ENCODE results near the gene RASL12.
"Not testable (repeated sequence)": the region's sequence is repeated elsewhere in the genome, so short reads cannot be mapped to it uniquely, and the experiment has no call there.

RASL12 gene

GRCh38 chr15:65054333-65055200, 13.2 kb downstream of the RASL12 start:
- no peaks in the 10 kb centered on the region for H3K27me3 ChIP-seq (ENCODE audit: control insufficient read depth, insufficient read depth, low read length)
- no peaks in the 10 kb centered on the region; the same call in none of the 2 replicates for H3K36me3 ChIP-seq (ENCODE audit: control insufficient read depth, insufficient read depth, low read length)
- H3K4me1 ChIP-seq (ENCODE audit: control insufficient read depth, insufficient read depth, low read length): no peaks in the 10 kb centered on the region
- H3K4me3 ChIP-seq (ENCODE audit: low read depth, low read length): no peak overlapping the region
- H3K9ac ChIP-seq (ENCODE audit: low read depth, low read length): no peak overlapping the region
- no peak overlapping the region for H3K27ac ChIP-seq (ENCODE audit: low read depth, low read length)
- H3K9me3 ChIP-seq (ENCODE audit: control insufficient read depth, insufficient read depth, low read length): no peaks in the 10 kb centered on the region

- no peaks in the 10 kb centered on the region; the same call in 1 of the 2 replicates for H3K36me3 ChIP-seq (ENCODE audit: control insufficient read depth, insufficient read depth, low read length)
- no peaks in the 10 kb centered on the region for H3K27me3 ChIP-seq (ENCODE audit: control insufficient read depth, insufficient read depth, low read length)
- no peaks in the 10 kb centered on the region for H3K9me3 ChIP-seq (ENCODE audit: control insufficient read depth, insufficient read depth, low read length)
- no peaks in the 10 kb centered on the region for H3K4me1 ChIP-seq (ENCODE audit: control insufficient read depth, insufficient read depth, low read length)
- H3K9ac ChIP-seq (ENCODE audit: low read depth, low read length): no peak overlapping the region
- H3K4me3 ChIP-seq (ENCODE audit: low read depth, low read length): no peak overlapping the region
- no peak overlapping the region for H3K27ac ChIP-seq (ENCODE audit: low read depth, low read length)
Observed at GRCh38 chr15:65052956-65053355, 14.8 kb downstream of the RASL12 start.

- Histone ChIP-seq H3K9ac (ENCODE audit: low read depth, low read length) (no peak overlapping the region), H3K27ac (ENCODE audit: low read depth, low read length) (no peak overlapping the region), H3K9me3 (ENCODE audit: control insufficient read depth, insufficient read depth, low read length) (no peaks in the 10 kb centered on the region), H3K4me1 (ENCODE audit: control insufficient read depth, insufficient read depth, low read length) (no peaks in the 10 kb centered on the region), H3K27me3 (ENCODE audit: control insufficient read depth, insufficient read depth, low read length) (no peaks in the 10 kb centered on the region), H3K4me3 (ENCODE audit: low read depth, low read length) (no peak overlapping the region), H3K36me3 (ENCODE audit: control insufficient read depth, insufficient read depth, low read length) (no peaks in the 10 kb centered on the region)
Observed at GRCh38 chr15:65051266-65051665, 16.5 kb downstream of the RASL12 start.

- H3K27ac ChIP-seq (ENCODE audit: low read depth, low read length): no peak overlapping the region
- no peak overlapping the region for H3K4me3 ChIP-seq (ENCODE audit: low read depth, low read length)
- no peaks in the 10 kb centered on the region for H3K4me1 ChIP-seq (ENCODE audit: control insufficient read depth, insufficient read depth, low read length)
- H3K27me3 ChIP-seq (ENCODE audit: control insufficient read depth, insufficient read depth, low read length): no peaks in the 10 kb centered on the region
- no peaks in the 10 kb centered on the region for H3K9me3 ChIP-seq (ENCODE audit: control insufficient read depth, insufficient read depth, low read length)
- no peaks in the 10 kb centered on the region for H3K36me3 ChIP-seq (ENCODE audit: control insufficient read depth, insufficient read depth, low read length)
- H3K9ac ChIP-seq (ENCODE audit: low read depth, low read length): no peak overlapping the region
Observed at GRCh38 chr15:65050270-65050669, 17.5 kb downstream of the RASL12 start.

GRCh38 chr15:65049418-65049840, 18.4 kb downstream of the RASL12 start:
- Histone ChIP-seq H3K27me3 (ENCODE audit: control insufficient read depth, insufficient read depth, low read length) (no peaks in the 10 kb centered on the region), H3K9me3 (ENCODE audit: control insufficient read depth, insufficient read depth, low read length) (no peaks in the 10 kb centered on the region), H3K36me3 (ENCODE audit: control insufficient read depth, insufficient read depth, low read length) (no peaks in the 10 kb centered on the region), H3K4me1 (ENCODE audit: control insufficient read depth, insufficient read depth, low read length) (no peaks in the 10 kb centered on the region), H3K4me3 (ENCODE audit: low read depth, low read length) (peak overlapping the region; percentile 44), H3K27ac (ENCODE audit: low read depth, low read length) (no peak overlapping the region), H3K9ac (ENCODE audit: low read depth, low read length) (no peak overlapping the region)

- no peaks in the 10 kb centered on the region for H3K36me3 ChIP-seq (ENCODE audit: control insufficient read depth, insufficient read depth, low read length)
- no peaks in the 10 kb centered on the region for H3K27me3 ChIP-seq (ENCODE audit: control insufficient read depth, insufficient read depth, low read length)
- no peaks in the 10 kb centered on the region for H3K4me1 ChIP-seq (ENCODE audit: control insufficient read depth, insufficient read depth, low read length)
- no peaks in the 10 kb centered on the region for H3K9me3 ChIP-seq (ENCODE audit: control insufficient read depth, insufficient read depth, low read length)
- H3K4me3 ChIP-seq (ENCODE audit: low read depth, low read length): no peak overlapping the region
- no peak overlapping the region for H3K9ac ChIP-seq (ENCODE audit: low read depth, low read length)
- H3K27ac ChIP-seq (ENCODE audit: low read depth, low read length): no peak overlapping the region
Observed at GRCh38 chr15:65048241-65048640, 19.6 kb downstream of the RASL12 start.

GRCh38 chr15:65044724-65045481, 22.9 kb downstream of the RASL12 start, which contains the start of gene SLC51B:
Gene SLC51B, plus strand, starts transcription at chr15:65045387. Its CDS starts 4,618 bp downstream, at chr15:65050005.
- H3K9ac ChIP-seq (ENCODE audit: low read depth, low read length): no peak within 1 kb of the TSS
- H3K36me3 ChIP-seq (ENCODE audit: control insufficient read depth, insufficient read depth, low read length): no peaks in the 10 kb centered on the region
- no peaks in the 10 kb centered on the region for H3K27me3 ChIP-seq (ENCODE audit: control insufficient read depth, insufficient read depth, low read length)
- H3K4me3 ChIP-seq (ENCODE audit: low read depth, low read length): no peak within 1 kb of the TSS
- H3K4me1 ChIP-seq (ENCODE audit: control insufficient read depth, insufficient read depth, low read length): no peaks in the 10 kb centered on the region
- H3K9me3 ChIP-seq (ENCODE audit: control insufficient read depth, insufficient read depth, low read length): no peaks in the 10 kb centered on the region
- no peak within 1 kb of the TSS for H3K27ac ChIP-seq (ENCODE audit: low read depth, low read length)

GRCh38 chr15:65044218-65044617, 23.6 kb downstream of the RASL12 start:
- H3K27ac ChIP-seq (ENCODE audit: low read depth, low read length); H3K36me3 ChIP-seq (ENCODE audit: control insufficient read depth, insufficient read depth, low read length); H3K4me1 ChIP-seq (ENCODE audit: control insufficient read depth, insufficient read depth, low read length); H3K9ac ChIP-seq (ENCODE audit: low read depth, low read length); H3K4me3 ChIP-seq (ENCODE audit: low read depth, low read length); H3K9me3 ChIP-seq (ENCODE audit: control insufficient read depth, insufficient read depth, low read length); H3K27me3 ChIP-seq (ENCODE audit: control insufficient read depth, insufficient read depth, low read length): not testable (repeated sequence)

GRCh38 chr15:65042776-65043327, 24.9 kb downstream of the RASL12 start:
- Histone ChIP-seq H3K36me3 (ENCODE audit: control insufficient read depth, insufficient read depth, low read length) (no peaks in the 10 kb centered on the region), H3K9ac (ENCODE audit: low read depth, low read length) (no peak overlapping the region), H3K9me3 (ENCODE audit: control insufficient read depth, insufficient read depth, low read length) (no peaks in the 10 kb centered on the region), H3K4me3 (ENCODE audit: low read depth, low read length) (no peak overlapping the region), H3K4me1 (ENCODE audit: control insufficient read depth, insufficient read depth, low read length) (no peaks in the 10 kb centered on the region), H3K27ac (ENCODE audit: low read depth, low read length) (no peak overlapping the region), H3K27me3 (ENCODE audit: control insufficient read depth, insufficient read depth, low read length) (no peaks in the 10 kb centered on the region)

- H3K27ac ChIP-seq (ENCODE audit: low read depth, low read length): no peak overlapping the region
- no peaks in the 10 kb centered on the region for H3K36me3 ChIP-seq (ENCODE audit: control insufficient read depth, insufficient read depth, low read length)
- H3K4me3 ChIP-seq (ENCODE audit: low read depth, low read length): no peak overlapping the region
- H3K9me3 ChIP-seq (ENCODE audit: control insufficient read depth, insufficient read depth, low read length): no peaks in the 10 kb centered on the region
- H3K27me3 ChIP-seq (ENCODE audit: control insufficient read depth, insufficient read depth, low read length): no peaks in the 10 kb centered on the region
- no peaks in the 10 kb centered on the region for H3K4me1 ChIP-seq (ENCODE audit: control insufficient read depth, insufficient read depth, low read length)
- no peak overlapping the region for H3K9ac ChIP-seq (ENCODE audit: low read depth, low read length)
Observed at GRCh38 chr15:65041787-65042186, 26.0 kb downstream of the RASL12 start.

- Histone ChIP-seq H3K27ac (ENCODE audit: low read depth, low read length) (no peak overlapping the region), H3K27me3 (ENCODE audit: control insufficient read depth, insufficient read depth, low read length) (no peaks in the 10 kb centered on the region), H3K9me3 (ENCODE audit: control insufficient read depth, insufficient read depth, low read length) (no peaks in the 10 kb centered on the region), H3K36me3 (ENCODE audit: control insufficient read depth, insufficient read depth, low read length) (no peaks in the 10 kb centered on the region), H3K9ac (ENCODE audit: low read depth, low read length) (no peak overlapping the region), H3K4me3 (ENCODE audit: low read depth, low read length) (no peak overlapping the region), H3K4me1 (ENCODE audit: control insufficient read depth, insufficient read depth, low read length) (no peaks in the 10 kb centered on the region)
Observed at GRCh38 chr15:65040461-65040860, 27.3 kb downstream of the RASL12 start.
